SU-DHL-6 (cell line): Measurements from ENCODE around the gene REXO5.

Experiments used
- CTCF ChIP-seq: fragments of 200-600 bp; sonication (generic); IDR thresholded peaks from one replicate; pipeline ENCODE4 v1.5.1; 2017; ENCODE audit warnings: antibody characterized with exemption, mild to moderate bottlenecking, low read length, moderate library complexity; ENCODE audit not compliant: insufficient read depth, poor library complexity, severe bottlenecking
- EZH2phosphoT487 ChIP-seq: fragments of 200-600 bp; sonication (generic), shearing (Covaris generic); conservative IDR thresholded peaks from 2 replicates; pipeline ENCODE4 v1.6.1; 2018; ENCODE audit warnings: mild to moderate bottlenecking, antibody characterized with exemption, low read length, moderate library complexity, mixed read lengths

- TF ChIP-seq CTCF (no peak), EZH2phosphoT487 (no peak)
These were observed 26.8 kb downstream of the REXO5 start for GRCh38 chr16:20833086-20833485.
